SW 1271 (cell line): ENCODE measurements around the gene QPCT.
A peak's percentile ranks its signal among the peaks of the same experiment; 100 is the strongest.
"Not testable (repeated sequence)": the region's sequence is repeated elsewhere in the genome, so short reads cannot be mapped to it uniquely, and the experiment has no call there.

Experiments used
- DNase-seq, 2 experiments: peaks; one replicate each; lab custom pipeline; 2025; lab: John Stamatoyannopoulos, UW

Gene QPCT

DNA sequence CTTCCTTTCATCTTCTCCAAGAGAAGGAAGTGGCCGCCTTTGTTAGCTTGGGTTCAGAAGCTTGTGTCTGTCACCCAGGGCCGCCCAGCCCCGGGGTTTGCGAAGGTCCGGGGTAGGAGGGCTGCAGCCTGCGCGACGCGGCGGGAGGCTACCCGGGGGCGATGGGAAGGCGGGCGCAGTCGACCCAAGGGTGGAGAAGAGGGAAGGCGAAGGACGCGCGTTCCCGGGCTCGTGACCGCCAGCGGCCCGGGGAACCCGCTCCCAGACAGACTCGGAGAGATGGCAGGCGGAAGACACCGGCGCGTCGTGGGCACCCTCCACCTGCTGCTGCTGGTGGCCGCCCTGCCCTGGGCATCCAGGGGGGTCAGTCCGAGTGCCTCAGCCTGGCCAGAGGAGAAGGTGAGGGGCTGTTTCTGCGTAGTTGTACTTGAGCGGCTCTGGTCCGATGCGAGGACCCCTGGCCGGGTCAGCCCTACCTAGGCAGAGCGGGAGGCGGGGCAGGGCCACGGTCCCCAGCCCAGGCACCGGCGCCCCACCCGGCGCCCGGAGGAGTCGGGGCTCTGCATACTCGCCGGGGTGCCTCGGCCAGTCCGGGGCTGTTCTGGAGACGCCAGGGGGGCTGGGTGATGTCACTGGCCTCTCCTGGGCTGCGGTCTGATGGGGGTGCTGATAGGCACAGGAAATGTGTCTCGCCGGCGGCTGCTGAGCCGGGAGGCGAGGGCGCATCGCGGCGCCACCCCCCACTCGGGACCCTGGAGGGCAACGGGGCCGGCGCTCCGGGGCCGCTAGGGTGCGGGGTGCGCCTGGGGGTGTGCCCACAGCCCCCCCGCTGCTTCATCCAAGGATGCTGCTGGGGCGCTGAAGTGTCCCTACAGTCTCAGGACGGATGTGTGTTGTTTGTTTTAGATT, at the start of gene QPCT:
Gene QPCT (plus strand): TSS at position 178 of the 909 bp plus-strand sequence. CDS start 102 bp downstream, at position 280.
- DNase-seq = no peak

DNA sequence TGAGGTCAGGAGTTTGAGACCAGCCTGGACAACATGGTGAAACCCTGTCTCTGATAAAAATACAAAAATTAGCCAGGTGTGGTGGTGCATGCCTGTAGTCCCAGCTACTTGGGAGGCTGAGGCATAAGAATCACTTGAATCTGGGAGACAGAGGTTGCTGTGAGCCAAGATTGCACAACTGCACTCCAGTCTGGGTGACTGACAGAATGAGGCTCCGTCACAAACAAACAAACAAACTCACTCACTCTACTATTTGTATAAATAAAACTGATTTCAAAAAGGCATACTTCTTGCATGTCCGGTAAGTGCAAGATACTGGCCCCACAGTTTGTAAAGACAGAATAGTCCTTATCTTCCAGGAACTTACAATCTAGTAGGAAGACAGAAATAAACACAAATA, 49.6 kb upstream of the QPCT start:
- not testable (repeated sequence) for DNase-seq

DNA sequence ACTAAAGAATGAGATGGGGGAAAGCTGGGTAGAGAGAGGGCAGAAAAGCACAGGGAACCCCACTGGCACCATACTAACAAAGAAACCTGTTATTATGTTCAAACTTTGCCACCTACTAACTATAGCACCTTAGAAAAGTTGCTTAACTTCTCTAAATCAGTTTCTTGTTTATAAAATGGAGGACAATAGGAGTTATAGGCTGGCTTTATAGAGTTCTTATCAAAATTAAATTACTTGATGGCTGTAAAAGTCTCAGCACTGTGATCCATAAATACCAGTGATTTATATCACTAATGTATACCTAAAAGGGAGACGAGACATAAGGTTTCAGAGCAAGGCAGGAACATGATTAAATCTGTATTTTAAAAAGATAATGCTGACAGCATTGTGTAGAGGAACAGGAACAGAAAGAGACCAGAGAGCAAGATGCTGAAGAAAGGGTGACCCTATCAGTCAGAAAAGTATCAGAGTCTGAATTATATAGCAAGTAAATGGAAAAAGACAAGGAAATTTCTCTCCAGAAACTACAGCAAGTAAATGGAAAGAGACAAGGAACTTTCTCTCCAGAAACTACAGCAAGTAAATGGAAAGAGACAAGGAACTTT, 48.9 kb upstream of the QPCT start:
- DNase-seq = no peak

GRCh38 chr2:37297632-37298031, 46.8 kb upstream of the QPCT start:
- DNase-seq = no peak

- no peak for DNase-seq
These were observed 44.3 kb upstream of the QPCT start for GRCh38 chr2:37300146-37300545.

GRCh38 chr2:37300578-37300977, 43.9 kb upstream of the QPCT start:
- no peak for DNase-seq

DNA sequence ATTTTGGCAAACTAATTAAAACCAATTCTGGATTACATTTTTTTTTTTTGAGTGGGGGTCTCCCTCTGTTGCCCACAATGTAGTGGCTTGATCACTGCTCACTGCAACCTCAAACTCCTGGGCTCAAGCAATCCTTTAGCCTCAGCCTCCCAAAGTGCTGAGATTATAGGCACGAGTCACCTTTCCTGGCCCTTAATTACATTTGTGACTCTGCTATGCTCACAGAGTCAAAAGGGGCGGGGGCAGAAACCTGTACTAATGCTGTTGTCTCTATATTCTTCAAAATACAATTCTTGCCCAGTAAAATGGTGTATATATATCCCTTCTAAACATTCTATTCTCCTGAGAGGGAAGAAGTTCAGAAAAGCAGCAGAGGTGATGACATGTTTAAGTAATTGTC, 43.0 kb upstream of the QPCT start:
- peak in 1 of 2 experiments; percentile 14 for DNase-seq

DNA sequence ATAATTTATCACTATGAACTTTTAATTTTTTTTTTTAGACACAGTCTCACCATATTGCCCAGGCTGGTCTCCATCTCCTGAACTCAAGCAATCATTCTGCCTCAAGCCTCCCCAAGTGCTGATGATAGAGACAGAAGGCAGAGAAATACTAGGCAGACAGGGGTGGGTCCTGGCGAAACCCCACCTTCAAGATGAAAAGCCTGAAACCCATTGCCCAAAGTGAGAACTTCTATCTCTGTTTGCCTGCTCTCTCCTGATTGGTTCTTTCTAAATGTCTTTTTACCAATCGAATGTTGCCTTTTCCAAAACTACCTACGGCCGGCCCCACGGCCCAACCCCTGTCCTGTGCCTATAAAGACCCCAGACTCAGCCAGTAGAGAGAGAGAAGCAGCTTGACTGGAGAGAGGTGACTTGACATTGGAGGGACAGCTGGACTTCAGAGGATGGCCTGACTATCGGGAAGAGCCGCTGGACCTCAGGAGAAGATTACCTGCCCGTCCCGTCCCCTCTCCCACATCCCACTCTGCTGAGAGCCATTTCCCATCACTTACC, 41.7 kb upstream of the QPCT start:
- DNase-seq = no peak

GRCh38 chr2:37306024-37306423, 38.4 kb upstream of the QPCT start:
- no peak for DNase-seq

DNA sequence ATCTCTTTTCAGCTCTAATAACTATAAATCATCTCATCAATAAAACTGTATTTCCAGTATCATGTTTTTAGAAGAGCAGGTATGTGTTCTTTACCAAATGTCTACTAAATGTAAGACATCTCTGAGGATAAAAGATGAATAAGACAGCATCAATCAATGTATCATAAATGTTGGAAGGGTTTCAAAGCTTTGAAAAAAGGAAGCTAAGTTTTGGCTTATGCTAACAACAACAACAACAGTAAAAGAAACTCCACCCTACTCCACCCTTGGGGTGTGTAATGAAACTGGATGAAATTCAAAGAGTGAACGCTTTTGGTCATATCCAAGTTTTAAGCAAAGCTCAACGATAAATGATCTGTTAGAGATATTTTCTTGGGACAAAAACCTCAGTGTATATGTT, 36.9 kb upstream of the QPCT start:
- DNase-seq = no peak

DNA sequence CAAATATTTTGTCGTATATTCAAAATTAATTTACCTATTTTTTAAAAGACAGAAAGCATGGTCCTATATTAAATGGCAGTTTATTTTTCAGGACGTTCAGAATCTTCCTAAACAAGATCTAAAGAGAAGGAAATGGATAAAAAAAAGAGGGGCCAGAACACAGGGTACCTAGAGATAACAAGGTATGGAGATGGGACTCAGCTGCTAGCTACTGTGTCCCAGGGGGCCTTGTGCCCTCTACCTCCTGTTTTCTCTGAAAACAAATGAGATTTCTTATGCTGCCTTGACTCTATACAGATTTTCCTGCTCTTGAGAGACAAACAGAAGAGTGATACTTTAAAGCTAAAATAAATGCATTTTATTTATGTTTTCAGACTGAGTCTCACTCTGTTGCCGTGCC, 29.1 kb upstream of the QPCT start:
- no peak for DNase-seq

DNA sequence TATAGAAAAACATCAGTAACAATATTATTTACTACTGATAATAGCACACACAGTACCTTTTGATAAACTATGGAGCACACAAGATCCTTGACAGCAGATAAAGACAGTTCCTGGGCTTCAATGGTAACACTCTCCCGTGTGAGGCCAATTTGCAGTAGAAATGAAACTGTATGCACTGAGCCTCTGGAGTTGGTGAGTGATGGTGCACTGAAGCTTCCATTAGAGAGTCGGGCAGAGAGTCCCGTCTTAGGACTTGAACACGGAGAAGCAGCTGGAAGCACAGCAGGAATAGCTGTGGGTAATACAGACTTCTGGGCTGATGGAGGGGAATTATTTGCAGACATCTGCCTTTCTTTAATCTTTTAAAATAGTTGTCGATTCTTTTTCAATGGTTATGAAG, 28.2 kb upstream of the QPCT start:
- no peak for DNase-seq

DNA sequence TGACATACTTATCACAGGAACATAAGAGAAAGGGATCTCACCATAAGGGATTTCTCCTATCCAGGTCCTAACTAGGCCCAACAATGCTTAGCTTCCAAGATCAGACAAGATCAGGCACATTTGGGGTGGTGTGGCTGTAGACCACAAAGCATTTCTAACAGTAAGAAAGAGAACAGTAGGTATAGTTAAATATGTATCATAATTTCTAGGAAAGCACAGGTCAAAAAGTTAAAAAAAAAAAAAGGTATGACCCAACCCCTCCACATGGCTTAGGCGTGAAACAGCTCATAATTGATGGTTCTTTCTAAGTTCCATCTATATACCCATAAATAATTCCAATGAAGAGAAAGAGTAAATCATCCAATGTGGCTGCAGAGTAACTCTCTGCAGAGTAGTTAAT, 26.7 kb upstream of the QPCT start:
- no peak for DNase-seq

DNA sequence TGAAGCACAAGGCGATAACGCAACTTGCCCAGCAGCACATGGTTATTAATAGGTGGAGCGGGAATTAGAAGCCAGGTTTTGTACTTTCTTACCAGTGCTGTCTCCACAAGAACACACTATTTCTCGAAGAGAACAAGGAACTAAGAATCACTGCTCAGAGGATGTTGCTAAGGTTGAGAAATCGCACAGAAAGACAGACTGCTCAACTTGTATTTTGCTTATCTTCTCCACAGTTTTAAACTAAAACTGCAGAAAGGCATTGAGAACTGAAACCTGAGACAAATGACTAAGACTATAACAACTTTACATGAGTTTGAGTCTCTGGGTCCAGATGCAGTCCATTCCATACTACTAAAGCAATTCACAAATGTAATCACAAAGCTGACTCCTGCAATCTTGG, 26.0 kb upstream of the QPCT start:
- DNase-seq = no peak

- DNase-seq = no peak
These were observed 24.4 kb upstream of the QPCT start for GRCh38 chr2:37319754-37320609.

GRCh38 chr2:37321029-37321682, 23.3 kb upstream of the QPCT start:
- no peak for DNase-seq

DNA sequence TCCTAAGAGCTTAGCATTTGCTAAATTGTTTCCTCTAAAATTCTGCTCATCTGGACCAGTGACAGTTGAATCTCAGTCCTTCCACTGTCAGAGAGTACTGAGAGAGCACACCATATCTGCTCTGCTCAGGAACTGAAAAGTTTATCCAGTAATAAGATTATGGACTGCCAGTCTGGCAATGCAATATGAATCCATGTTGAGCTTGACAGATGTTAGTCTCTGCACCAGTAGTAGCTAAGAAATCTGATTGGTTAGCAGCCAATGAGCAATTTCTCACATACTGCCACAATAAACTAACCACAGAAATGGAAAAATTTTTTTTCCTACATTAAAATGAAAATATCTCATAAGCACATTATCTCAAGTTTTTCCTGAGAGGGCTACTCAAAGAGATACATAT, 22.1 kb upstream of the QPCT start:
- no peak for DNase-seq

DNA sequence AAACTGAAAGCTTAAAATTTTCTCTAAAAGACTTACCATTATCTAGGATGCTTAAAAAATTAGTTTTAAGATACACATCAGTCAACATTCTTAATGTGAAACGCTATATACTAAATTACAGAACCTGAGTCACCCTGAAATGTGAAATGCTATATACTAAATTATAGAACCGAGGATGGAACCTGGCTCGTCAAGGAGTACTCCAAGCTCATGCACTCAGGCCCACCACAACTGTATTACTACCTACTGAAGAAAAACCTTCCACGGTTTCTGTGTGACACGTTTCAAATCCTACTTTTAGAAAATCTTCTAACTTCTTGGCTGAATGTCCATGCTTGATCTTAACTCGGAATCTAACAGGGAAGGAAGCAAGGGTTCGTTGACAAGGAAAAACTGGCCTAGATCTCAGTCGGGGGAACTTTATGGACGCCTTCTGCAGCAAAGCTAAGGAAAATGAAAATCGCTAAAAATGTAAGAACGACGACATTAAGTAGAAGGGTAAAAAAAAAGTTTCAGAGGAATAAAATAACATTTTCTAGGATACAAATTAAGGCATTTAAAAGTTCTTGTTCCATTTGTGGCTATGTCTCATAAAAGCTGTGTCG, 21.2 kb upstream of the QPCT start:
- DNase-seq = no peak

DNA sequence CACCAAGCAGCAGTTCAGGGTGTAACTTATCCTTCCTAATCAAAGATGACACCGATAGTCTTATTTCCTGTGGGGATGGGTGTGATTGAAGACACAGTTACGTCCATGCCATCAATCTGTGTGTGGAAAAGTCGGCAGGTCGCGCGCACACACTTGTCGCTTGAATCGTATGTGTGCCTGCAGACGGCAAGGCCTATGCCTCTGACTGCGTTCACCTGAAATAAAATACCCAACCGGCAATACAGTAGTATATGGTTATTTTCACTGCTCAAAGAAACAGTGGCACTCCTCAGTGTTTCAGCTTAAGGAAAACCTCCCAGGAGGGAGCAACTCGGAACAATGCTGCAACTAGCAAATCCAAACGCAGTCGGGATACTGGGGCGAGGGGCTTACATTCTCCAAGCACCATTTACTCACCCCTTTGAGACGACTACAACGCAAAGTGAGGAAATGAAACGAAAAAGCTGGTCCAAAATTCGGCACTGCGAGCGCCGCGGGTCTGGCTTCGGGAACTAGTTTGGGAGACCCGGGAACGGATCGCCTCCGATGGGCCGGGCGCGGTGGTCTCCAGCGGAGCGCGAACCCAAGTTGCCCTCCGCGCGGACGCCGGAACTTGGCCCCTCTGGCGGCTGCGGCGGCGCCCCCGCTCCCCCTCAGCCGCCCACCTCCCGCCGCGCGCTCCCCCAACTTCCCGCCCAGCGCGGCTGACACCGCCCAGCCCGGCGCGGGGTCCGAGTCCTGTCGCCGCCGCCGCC, 20.5 kb upstream of the QPCT start:
- peak in 1 of 2 experiments; percentile 12 for DNase-seq

DNA sequence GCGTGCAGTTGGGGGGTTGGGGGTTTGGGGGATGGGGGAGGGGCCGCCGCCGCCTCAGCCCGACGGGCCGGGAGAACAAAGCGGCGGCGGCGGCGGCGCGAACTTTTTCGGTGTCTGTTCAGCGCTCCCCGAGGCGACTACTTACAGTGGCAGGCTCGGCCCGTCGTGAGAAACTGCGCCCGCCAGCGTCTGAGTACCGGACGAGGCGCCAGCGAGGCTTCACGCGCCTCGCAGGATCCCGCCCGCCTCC, 20.0 kb upstream of the QPCT start:
- DNase-seq = peak in 1 of 2 experiments; percentile 6
